PC-3 (cell line): ENCODE data around the gene LHFPL6. TPM values are rescaled to one million over a fixed set of nuclear protein-coding genes. Genes with fewer than 3 reads are reported as not detected.

ENCODE experiments used
- ATAC-seq: fragments of 200-7000 bp; cut with Tn5 transposase; 2 replicates; pipeline ENCODE4 v1.9.1; 2020; ENCODE audit warnings: mild to moderate bottlenecking, moderate library complexity
- BruUV-seq: library from RNA; stranded (reverse); fragments of 400-500 nt; replicated peaks from 2 replicates; lab custom pipeline; 2021; lab: Mats Ljungman, UMichigan
- CTCF ChIA-PET: fragments of 300-600 bp; sonication (Branson Sonifier 250); formaldehyde crosslinking; loops from one replicate; lab custom pipeline; 2022; ENCODE audit warnings: antibody characterized with exemption; lab: Charles Lee
- POLR2A ChIA-PET: fragments of 300-600 bp; sonication (Branson Sonifier 250); formaldehyde crosslinking; loops from one replicate; lab custom pipeline; 2022; ENCODE audit warnings: antibody characterized with exemption; ENCODE audit not compliant: unreplicated experiment; lab: Charles Lee
- DNase-seq: peaks from one replicate; pipeline ENCODE4 v3.0.0-alpha.2; 2015
- H2AFZ ChIP-seq: fragments of 300-600 bp; sonication (generic); 2 replicates; pipeline ENCODE4 v1.6.0; 2016; ENCODE audit warnings: antibody characterized with exemption, low read length
- H3F3A ChIP-seq: fragments of 300-600 bp; sonication (generic); one replicate; pipeline ENCODE4 v1.6.0; 2017; ENCODE audit warnings: antibody characterized with exemption, low read length, control low read depth, mild to moderate bottlenecking; ENCODE audit not compliant: unreplicated experiment
- H3K27ac ChIP-seq: fragments of 300-600 bp; sonication (generic); 2 replicates; pipeline ENCODE4 v1.5.1; 2016; ENCODE audit warnings: mild to moderate bottlenecking, low read length
- H3K27me3 ChIP-seq: fragments of 300-600 bp; sonication (generic); 2 replicates; pipeline ENCODE4 v1.6.1; 2016; ENCODE audit warnings: low read length, mixed read lengths
- H3K36me3 ChIP-seq: fragments of 300-600 bp; sonication (generic); 2 replicates; pipeline ENCODE4 v1.6.1; 2016; ENCODE audit warnings: low read depth, mixed run types, low read length, mixed read lengths
- H3K4me1 ChIP-seq: fragments of 300-600 bp; sonication (generic); 2 replicates; pipeline ENCODE4 v1.5.1; 2016; ENCODE audit warnings: low read length; ENCODE audit not compliant: insufficient read depth
- H3K4me2 ChIP-seq: fragments of 300-600 bp; sonication (generic); 2 replicates; pipeline ENCODE4 v1.6.0; 2016; ENCODE audit warnings: low read length
- H3K4me3 ChIP-seq: fragments of 300-600 bp; sonication (generic); 2 replicates; pipeline ENCODE4 v1.5.1; 2016; ENCODE audit warnings: mild to moderate bottlenecking, low read length, mixed read lengths
- H3K79me2 ChIP-seq: fragments of 300-600 bp; sonication (generic); 2 replicates; pipeline ENCODE4 v1.6.1; 2017; ENCODE audit warnings: low read length, mixed read lengths
- H3K9ac ChIP-seq: fragments of 300-600 bp; sonication (generic); 2 replicates; pipeline ENCODE4 v1.6.0; 2016; ENCODE audit warnings: mild to moderate bottlenecking, low read length
- H3K9me2 ChIP-seq: fragments of 300-600 bp; sonication (generic); replicated peaks from 2 replicates; pipeline ENCODE4 v1.6.1; 2016; ENCODE audit warnings: mixed run types, low read length, mixed read lengths
- H3K9me3 ChIP-seq: fragments of 300-600 bp; sonication (generic); 2 replicates; pipeline ENCODE4 v1.6.1; 2016; ENCODE audit warnings: low read length, mixed read lengths
- H4K20me1 ChIP-seq: fragments of 300-600 bp; sonication (generic); 2 replicates; pipeline ENCODE4 v1.6.1; 2016; ENCODE audit warnings: low read length, mixed read lengths
- CTCF ChIP-seq: fragments of 300-600 bp; sonication (generic); conservative IDR thresholded peaks from 2 replicates; pipeline ENCODE4 v1.5.1; 2017; ENCODE audit warnings: antibody characterized with exemption, low read depth, mild to moderate bottlenecking, low read length
- EZH2 ChIP-seq: fragments of 300-600 bp; sonication (generic); IDR thresholded peaks from one replicate; pipeline ENCODE4 v1.6.1; 2017; ENCODE audit warnings: antibody characterized with exemption, mild to moderate bottlenecking, low read length; ENCODE audit not compliant: unreplicated experiment
- EZH2phosphoT487 ChIP-seq: fragments of 300-600 bp; sonication (generic); IDR thresholded peaks from 2 replicates; pipeline ENCODE4 v1.6.1; 2018; ENCODE audit warnings: mild to moderate bottlenecking, antibody characterized with exemption, low read length, borderline replicate concordance
- intact Hi-C: fragments of 100-400 bp; cut with micrococcal nuclease; formaldehyde crosslinking; loops from 2 replicates; pipeline ENCODE4 v1.9.0; 2023
- total RNA-seq: library from RNA; depleted of rRNA; stranded (reverse); fragments of >200 nt; gene quantifications from 2 replicates; pipeline ENCODE4 v1.2.3, GENCODE V29; 2014

LHFPL6 gene
- total RNA-seq, 1 experiment from 2014 or later = 7.8 TPM

- Histone ChIP-seq H3K9me2 (no peaks in the 10 kb centered on the region), H3K27me3 (no peaks in the 10 kb centered on the region), H3K27ac (no peak overlapping the region), H3K4me2 (no peak overlapping the region), H3K79me2 (no peaks in the 10 kb centered on the region), H2AFZ (no peak overlapping the region), H3F3A (no peaks in the 10 kb centered on the region), H4K20me1 (no peaks in the 10 kb centered on the region), H3K4me1 (peaks cover 9% of the 10 kb centered on the region), H3K36me3 (no peaks in the 10 kb centered on the region), H3K9me3 (no peaks in the 10 kb centered on the region), H3K4me3 (no peak overlapping the region), H3K9ac (no peak overlapping the region)
- ATAC-seq (no peak), DNase-seq (no peak)
- ChIA-PET CTCF (no interaction called here), POLR2A (no interaction called here)
- no TSS peak for BruUV-seq
- intact Hi-C loops = no loop called here
- no peak for TF ChIP-seq CTCF
- TF ChIP-seq EZH2phosphoT487 = no peak
- TF ChIP-seq EZH2 = no peak
Measured at GRCh38 chr13:39559847-39560246, 43.1 kb downstream of the LHFPL6 start.

- Histone ChIP-seq H3K9me2 (no peaks in the 10 kb centered on the region), H3K36me3 (no peaks in the 10 kb centered on the region), H3F3A (no peaks in the 10 kb centered on the region), H3K27me3 (no peaks in the 10 kb centered on the region), H3K4me2 (no peak overlapping the region), H2AFZ (no peak overlapping the region), H3K9me3 (no peaks in the 10 kb centered on the region), H3K4me1 (no peaks in the 10 kb centered on the region), H3K9ac (no peak overlapping the region), H3K27ac (no peak overlapping the region), H4K20me1 (no peaks in the 10 kb centered on the region), H3K79me2 (no peaks in the 10 kb centered on the region), H3K4me3 (no peak overlapping the region)
- POLR2A ChIA-PET = no interaction called here
- BruUV-seq = no TSS peak
- intact Hi-C loops = no loop called here
- ATAC-seq (no peak), DNase-seq (no peak)
- no peak for TF ChIP-seq CTCF
- CTCF ChIA-PET = no interaction called here
Measured at GRCh38 chr13:39557285-39557955, 45.6 kb downstream of the LHFPL6 start.

- H3F3A ChIP-seq = no peaks in the 10 kb centered on the region
- no peaks in the 10 kb centered on the region for H3K9me2 ChIP-seq
- TF ChIP-seq EZH2phosphoT487 (no peak), CTCF (no peak), EZH2 (no peak)
- POLR2A ChIA-PET = no interaction called here
- H4K20me1 ChIP-seq = no peaks in the 10 kb centered on the region
- intact Hi-C loops = no loop called here
- no TSS peak for BruUV-seq
- no peak overlapping the region for H2AFZ ChIP-seq
- DNase-seq (no peak), ATAC-seq (no peak)
- no peaks in the 10 kb centered on the region for H3K79me2 ChIP-seq
- H3K27me3 ChIP-seq = no peaks in the 10 kb centered on the region
- no peaks in the 10 kb centered on the region for H3K4me1 ChIP-seq
- H3K4me3 ChIP-seq = no peak overlapping the region
- no peaks in the 10 kb centered on the region for H3K9me3 ChIP-seq
- no peak overlapping the region for H3K27ac ChIP-seq
- H3K4me2 ChIP-seq = no peak overlapping the region
- CTCF ChIA-PET = no interaction called here
- no peak overlapping the region for H3K9ac ChIP-seq
- no peaks in the 10 kb centered on the region for H3K36me3 ChIP-seq
Measured at GRCh38 chr13:39556866-39557265, 46.1 kb downstream of the LHFPL6 start.
